HEK293T (cell line): ENCODE measurements around the gene TLCD5.

Experiments used
- ARNT ChIP-seq: fragments of 450-650 bp; IDR thresholded peaks from 2 replicates; pipeline ENCODE4 v1.6.1; 2017; ENCODE audit warnings: mild to moderate bottlenecking
- BHLHE40 ChIP-seq: fragments of 450-650 bp; IDR thresholded peaks from 2 replicates; pipeline ENCODE4 v1.6.1; 2016; ENCODE audit warnings: mild to moderate bottlenecking, moderate library complexity, borderline replicate concordance
- CTBP1 ChIP-seq: fragments of 450-650 bp; IDR thresholded peaks from 2 replicates; pipeline ENCODE4 v1.6.1; 2016; ENCODE audit warnings: borderline replicate concordance
- ELF4 ChIP-seq: fragments of 450-650 bp; IDR thresholded peaks from 2 replicates; pipeline ENCODE4 v1.6.1; 2017; ENCODE audit warnings: antibody characterized with exemption
- FOXA1 ChIP-seq: fragments of 450-650 bp; IDR thresholded peaks from 2 replicates; pipeline ENCODE4 v1.6.1; 2016; ENCODE audit warnings: mild to moderate bottlenecking
- FOXK2 ChIP-seq: fragments of 450-650 bp; IDR thresholded peaks from 2 replicates; pipeline ENCODE4 v1.6.1; 2016; ENCODE audit warnings: mild to moderate bottlenecking
- FOXM1 ChIP-seq: fragments of 450-650 bp; IDR thresholded peaks from 2 replicates; pipeline ENCODE4 v1.6.1; 2017; ENCODE audit warnings: mild to moderate bottlenecking, borderline replicate concordance
- L3MBTL2 ChIP-seq: fragments of 450-650 bp; conservative IDR thresholded peaks from 2 replicates; pipeline ENCODE4 v1.6.1; 2016; ENCODE audit warnings: mild to moderate bottlenecking
- NFRKB ChIP-seq: fragments of 450-650 bp; IDR thresholded peaks from 2 replicates; pipeline ENCODE4 v1.6.1; 2016; ENCODE audit warnings: mild to moderate bottlenecking, moderate library complexity
- SP1 ChIP-seq: fragments of 450-650 bp; IDR thresholded peaks from 2 replicates; pipeline ENCODE4 v1.6.1; 2017
- SUZ12 ChIP-seq: fragments of 450-650 bp; IDR thresholded peaks from 2 replicates; pipeline ENCODE4 v1.6.1; 2016; ENCODE audit warnings: mild to moderate bottlenecking
- ZNF384 ChIP-seq: fragments of 450-650 bp; IDR thresholded peaks from 2 replicates; pipeline ENCODE4 v1.6.1; 2016
- TF ChIP-seq, protein P1 (sequence below): fragments of 450-650 bp; IDR thresholded peaks from 2 replicates; pipeline ENCODE4 v1.6.1; 2016

DNA sequence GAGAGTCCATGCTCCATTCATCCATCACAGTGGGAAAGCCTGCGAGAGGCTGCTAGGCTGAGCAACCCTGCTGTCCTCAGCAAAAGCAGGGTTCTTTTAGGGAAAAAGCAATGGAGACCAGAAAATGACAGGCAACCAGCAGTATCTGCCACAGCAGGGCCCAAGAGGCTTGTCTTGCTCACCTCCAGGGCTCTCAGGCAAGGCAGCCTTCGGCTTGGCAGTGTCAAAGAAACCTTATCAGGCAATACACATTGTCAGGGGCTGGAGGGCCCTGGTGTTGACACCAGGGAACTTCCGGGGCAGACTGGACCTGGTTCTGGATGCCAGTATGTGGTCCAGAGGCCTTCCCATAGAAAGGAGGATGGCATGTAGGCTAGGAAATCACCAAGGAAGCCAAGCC lies 10.2 kb upstream of the TLCD5 start:
- TF ChIP-seq BHLHE40 (no peak), SP1 (no peak), NFRKB (no peak), FOXM1 (no peak), ELF4 (no peak), FOXK2 (no peak), L3MBTL2 (no peak), SUZ12 (no peak), FOXA1 (no peak), CTBP1 (no peak), ARNT (no peak), ZNF384 (no peak)
- TF ChIP-seq, protein P1, sequence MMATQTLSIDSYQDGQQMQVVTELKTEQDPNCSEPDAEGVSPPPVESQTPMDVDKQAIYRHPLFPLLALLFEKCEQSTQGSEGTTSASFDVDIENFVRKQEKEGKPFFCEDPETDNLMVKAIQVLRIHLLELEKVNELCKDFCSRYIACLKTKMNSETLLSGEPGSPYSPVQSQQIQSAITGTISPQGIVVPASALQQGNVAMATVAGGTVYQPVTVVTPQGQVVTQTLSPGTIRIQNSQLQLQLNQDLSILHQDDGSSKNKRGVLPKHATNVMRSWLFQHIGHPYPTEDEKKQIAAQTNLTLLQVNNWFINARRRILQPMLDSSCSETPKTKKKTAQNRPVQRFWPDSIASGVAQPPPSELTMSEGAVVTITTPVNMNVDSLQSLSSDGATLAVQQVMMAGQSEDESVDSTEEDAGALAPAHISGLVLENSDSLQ, result no peak
